Activated CD8-positive, alpha-beta memory T cell treated with anti-CD3 and anti-CD28 coated beads for 48 hours (primary cell): ENCODE data around the gene HJURP.

Source experiments
- DNase-seq, 3 experiments: peaks; one replicate each; pipeline ENCODE4 v3.0.0-alpha.2; 2020; ENCODE audit warnings: low read depth in 2 of 3, low spot score in 2 of 3

HJURP gene

GRCh38 chr2:233849607-233850271, 4.6 kb downstream of the HJURP start:
- DNase-seq, result no peak

- DNase-seq, result no peak
Measured at GRCh38 chr2:233848276-233848675, 6.1 kb downstream of the HJURP start.

- no peak for DNase-seq
Measured at GRCh38 chr2:233847248-233847898, 7.0 kb downstream of the HJURP start.

- no peak for DNase-seq
Measured at GRCh38 chr2:233846387-233847247, 7.7 kb downstream of the HJURP start.

- no peak for DNase-seq
Measured at GRCh38 chr2:233845301-233846060, 8.9 kb downstream of the HJURP start.

DNA sequence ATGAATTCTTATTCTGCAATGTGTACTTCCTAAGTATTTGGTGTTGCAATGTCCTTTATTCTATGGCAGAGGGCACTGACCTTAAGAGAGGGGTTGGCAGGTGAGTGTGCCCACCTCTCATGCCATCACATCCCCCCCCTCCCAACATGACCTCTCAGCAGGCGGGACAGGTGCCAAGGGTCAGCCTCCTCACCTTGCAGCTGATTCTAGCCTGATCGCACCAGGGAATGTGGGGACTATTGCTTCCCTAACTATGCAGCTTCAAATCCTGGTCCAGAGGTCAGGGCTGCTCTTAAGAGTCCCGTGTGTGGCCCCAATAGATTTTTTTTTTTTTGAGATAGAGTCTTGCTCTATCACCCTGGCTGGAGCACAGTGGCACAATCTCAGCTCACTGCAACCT, 9.5 kb downstream of the HJURP start:
- no peak for DNase-seq

- no peak for DNase-seq
Measured at GRCh38 chr2:233844064-233844807, 10.1 kb downstream of the HJURP start.

GRCh38 chr2:233841183-233841582, 13.2 kb downstream of the HJURP start:
- DNase-seq, result no peak

GRCh38 chr2:233840520-233840919, 13.8 kb downstream of the HJURP start:
- DNase-seq, result no peak

DNA sequence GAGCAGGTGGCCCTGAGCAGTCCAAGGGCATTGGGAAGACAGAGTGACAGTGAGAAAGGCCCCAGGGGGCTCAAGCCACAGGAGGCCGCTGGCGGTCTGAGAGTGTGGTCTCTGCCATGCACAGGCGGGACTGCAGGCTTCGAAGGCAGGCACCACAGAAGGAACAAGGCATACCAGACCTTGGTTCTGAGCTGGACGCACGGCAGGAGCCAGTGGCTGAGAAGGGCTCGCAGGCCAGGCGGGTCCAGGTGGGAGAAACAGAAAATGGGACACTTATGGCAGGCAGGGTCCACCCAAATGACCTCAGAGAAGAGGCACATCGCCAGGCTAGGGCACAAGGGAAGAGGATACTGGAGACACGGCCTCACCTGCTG, 14.9 kb downstream of the HJURP start:
- no peak for DNase-seq

DNA sequence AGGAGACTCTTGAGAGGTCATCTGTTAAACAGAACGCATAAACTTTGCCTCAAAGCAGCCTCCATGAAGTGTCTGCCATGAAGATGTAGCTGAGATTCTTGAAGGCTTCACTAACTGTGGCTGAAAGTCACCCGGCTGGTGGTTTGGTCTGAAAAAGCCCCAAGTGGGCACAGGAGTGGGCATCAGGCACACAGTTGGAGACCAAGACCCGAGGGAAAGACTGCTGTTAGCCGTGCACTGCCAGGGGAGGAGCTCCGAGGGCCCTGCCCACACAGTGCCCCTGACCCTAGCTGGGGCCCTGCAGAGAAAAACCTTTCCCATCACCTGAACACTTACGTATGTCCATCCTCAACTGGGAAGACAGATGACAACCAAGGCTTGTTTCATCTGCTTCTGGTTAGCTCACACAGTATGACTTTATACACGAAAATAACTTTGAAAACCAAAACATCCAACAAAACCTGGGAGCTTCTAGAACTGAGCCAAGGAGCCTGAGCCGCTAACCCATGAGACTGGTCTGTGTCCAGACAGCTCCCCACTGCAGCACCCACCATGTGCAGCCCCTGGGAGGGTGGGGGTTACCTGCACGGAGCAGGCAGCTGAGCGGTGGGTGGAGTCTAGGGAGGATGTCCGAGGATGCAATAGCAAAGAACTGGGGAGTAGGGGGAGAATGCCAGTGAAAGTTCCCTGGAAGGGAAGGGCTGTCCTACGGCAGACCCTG, 15.4 kb downstream of the HJURP start:
- no peak for DNase-seq

GRCh38 chr2:233838251-233838650, 16.1 kb downstream of the HJURP start:
- DNase-seq, result no peak

DNA sequence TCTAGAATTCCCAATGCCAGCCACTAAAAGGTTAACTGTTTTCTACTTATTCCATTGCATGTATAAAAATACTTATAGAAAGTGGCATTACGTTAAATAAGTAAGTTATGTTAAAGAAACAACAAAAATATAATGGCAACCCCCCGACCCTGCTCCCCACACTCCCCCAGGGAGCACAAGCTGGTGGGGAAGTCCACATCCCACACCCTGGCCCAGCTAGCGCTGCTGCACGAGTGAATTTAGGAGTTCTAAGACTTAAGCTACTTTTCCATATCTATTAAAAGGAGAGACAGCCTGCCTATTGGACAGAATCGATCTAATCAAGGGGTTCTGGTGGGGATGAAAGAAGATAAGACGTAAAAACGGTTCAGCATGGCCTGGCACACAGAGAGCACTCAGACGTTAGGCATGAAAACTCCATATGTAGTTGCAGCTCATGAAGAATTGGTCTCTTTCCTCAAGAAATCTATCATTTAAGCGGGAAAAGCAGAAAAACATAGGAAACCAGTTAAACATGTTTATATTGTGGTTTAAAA, 16.6 kb downstream of the HJURP start:
- DNase-seq, result no peak

DNA sequence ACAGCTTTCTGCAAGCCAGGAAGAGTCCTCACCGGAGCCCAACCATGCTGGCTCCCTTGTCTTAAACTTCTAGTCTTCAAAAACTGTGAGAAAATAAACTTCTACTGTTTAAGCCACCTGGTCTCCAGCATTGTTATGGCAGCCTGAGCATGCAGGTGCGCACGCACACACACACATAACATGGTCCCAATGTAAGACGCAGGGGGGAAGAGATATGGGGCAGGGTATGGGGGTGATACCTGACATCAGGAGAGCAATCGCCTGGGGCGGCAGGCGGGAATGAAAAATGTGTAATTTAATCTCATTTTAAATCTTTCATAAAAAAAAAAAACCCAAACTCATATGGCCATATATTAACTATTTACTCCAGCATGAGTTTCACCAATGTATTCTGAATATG, 18.0 kb downstream of the HJURP start:
- no peak for DNase-seq

- no peak for DNase-seq
Measured at GRCh38 chr2:233835230-233836186, 18.8 kb downstream of the HJURP start.

- DNase-seq, result no peak
Measured at GRCh38 chr2:233833345-233833744, 21.0 kb downstream of the HJURP start.

GRCh38 chr2:233832869-233833311, 21.4 kb downstream of the HJURP start:
- DNase-seq, result no peak

GRCh38 chr2:233832414-233832813, 21.9 kb downstream of the HJURP start:
- DNase-seq, result no peak

GRCh38 chr2:233831861-233832260, 22.5 kb downstream of the HJURP start:
- DNase-seq, result no peak
